ENCODE measurements around the gene TATDN3.

The TATDN3 gene

DNA sequence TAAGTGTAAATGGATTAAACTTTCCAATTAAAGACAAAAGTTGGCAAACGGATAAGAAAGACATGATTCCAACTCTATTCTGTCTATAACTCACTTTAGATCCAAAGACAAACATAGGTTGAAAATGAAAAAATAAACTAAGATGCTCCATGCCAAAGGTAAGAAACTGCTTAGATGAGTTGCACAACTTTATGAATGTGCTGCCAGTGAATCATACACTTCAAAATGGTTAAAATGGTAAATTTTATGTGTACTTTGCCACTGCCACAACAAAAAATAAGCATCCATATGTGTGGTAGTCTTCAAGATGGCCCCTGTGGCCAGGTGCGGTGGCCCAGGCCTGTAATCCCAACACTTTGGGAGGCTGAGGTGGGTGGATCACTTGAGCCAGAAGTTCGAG, 45.1 kb upstream of the TATDN3 start:
- Histone ChIP-seq H3K9ac (ENCODE audit: low read length) (no peak overlapping the region), H3K4me1 (ENCODE audit: low read length) (peaks cover 34% of the 10 kb centered on the region), H3K27me3 (ENCODE audit: low read depth, low read length) (no peaks in the 10 kb centered on the region), H3K79me2 (ENCODE audit: low read length) (peaks cover 52% of the 10 kb centered on the region), H4K20me1 (ENCODE audit: insufficient read depth, low read length) (peaks cover 5% of the 10 kb centered on the region; the same call in 1 of the 2 replicates), H3K27ac (ENCODE audit: low read length) (no peak overlapping the region), H3K9me3 (ENCODE audit: insufficient read depth, low read length) (no peaks in the 10 kb centered on the region), H3K4me3 (ENCODE audit: low read length) (no peak overlapping the region), H3K4me2 (ENCODE audit: low read length) (no peak overlapping the region), H2AFZ (ENCODE audit: low read depth, low read length) (no peak overlapping the region), H3K36me3 (replicated peaks; ENCODE audit: low read depth, low read length) (peaks cover 28% of the 10 kb centered on the region)
- no peak for TF ChIP-seq EZH2phosphoT487 (IDR thresholded peaks at IDR 0.05; ENCODE audit: low read depth)
- TF ChIP-seq, protein P1, sequence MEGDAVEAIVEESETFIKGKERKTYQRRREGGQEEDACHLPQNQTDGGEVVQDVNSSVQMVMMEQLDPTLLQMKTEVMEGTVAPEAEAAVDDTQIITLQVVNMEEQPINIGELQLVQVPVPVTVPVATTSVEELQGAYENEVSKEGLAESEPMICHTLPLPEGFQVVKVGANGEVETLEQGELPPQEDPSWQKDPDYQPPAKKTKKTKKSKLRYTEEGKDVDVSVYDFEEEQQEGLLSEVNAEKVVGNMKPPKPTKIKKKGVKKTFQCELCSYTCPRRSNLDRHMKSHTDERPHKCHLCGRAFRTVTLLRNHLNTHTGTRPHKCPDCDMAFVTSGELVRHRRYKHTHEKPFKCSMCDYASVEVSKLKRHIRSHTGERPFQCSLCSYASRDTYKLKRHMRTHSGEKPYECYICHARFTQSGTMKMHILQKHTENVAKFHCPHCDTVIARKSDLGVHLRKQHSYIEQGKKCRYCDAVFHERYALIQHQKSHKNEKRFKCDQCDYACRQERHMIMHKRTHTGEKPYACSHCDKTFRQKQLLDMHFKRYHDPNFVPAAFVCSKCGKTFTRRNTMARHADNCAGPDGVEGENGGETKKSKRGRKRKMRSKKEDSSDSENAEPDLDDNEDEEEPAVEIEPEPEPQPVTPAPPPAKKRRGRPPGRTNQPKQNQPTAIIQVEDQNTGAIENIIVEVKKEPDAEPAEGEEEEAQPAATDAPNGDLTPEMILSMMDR (IDR thresholded peaks at IDR 0.05; ENCODE audit: low read depth, low read length): no peak

DNA sequence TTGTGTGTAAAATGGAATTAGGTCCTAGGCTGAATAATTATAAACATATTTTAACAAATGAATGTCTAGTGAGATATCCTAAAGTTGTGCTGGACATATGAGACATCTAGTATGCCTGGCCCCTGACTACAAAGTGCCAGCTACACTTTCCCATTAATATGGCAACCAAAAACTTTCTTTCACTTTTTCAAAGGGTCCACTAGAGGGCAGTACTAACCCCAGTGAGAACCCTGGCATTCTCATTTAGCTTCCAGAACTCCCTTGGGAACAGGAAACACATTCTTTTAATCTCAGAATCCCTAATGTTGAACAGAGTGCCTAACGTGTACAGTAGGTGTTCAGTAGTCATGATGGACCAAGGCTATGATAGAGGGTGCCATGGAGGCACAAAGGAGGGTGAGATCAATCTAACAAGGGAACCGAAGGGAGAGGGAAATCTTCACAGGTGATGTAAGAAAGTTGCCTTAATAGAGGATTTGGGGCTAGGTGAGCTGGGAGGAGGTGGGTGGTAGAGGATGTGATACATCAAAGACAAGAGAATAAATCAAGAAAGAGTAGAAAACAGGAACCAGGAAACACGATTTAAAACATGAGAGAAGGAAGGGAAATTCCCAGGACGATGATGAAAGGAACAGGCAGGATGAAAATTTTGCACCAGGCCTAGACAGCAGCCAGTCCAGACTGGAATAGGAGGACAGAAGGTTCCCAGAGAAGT, 41.7 kb upstream of the TATDN3 start:
- Histone ChIP-seq H3K36me3 (replicated peaks; ENCODE audit: low read depth, low read length) (peaks cover 11% of the 10 kb centered on the region), H3K9me3 (ENCODE audit: insufficient read depth, low read length) (no peaks in the 10 kb centered on the region), H3K4me1 (ENCODE audit: low read length) (peaks cover 68% of the 10 kb centered on the region), H3K27ac (ENCODE audit: low read length) (peak overlapping the region; percentile 87), H4K20me1 (ENCODE audit: insufficient read depth, low read length) (peaks cover 9% of the 10 kb centered on the region; the same call in 1 of the 2 replicates), H3K79me2 (ENCODE audit: low read length) (peaks cover 47% of the 10 kb centered on the region), H3K27me3 (ENCODE audit: low read depth, low read length) (no peaks in the 10 kb centered on the region), H3K4me2 (ENCODE audit: low read length) (peak overlapping the region; percentile 90), H2AFZ (ENCODE audit: low read depth, low read length) (no peak overlapping the region), H3K9ac (ENCODE audit: low read length) (peak overlapping the region; percentile 61), H3K4me3 (ENCODE audit: low read length) (peak overlapping the region; percentile 59)
- TF ChIP-seq EZH2phosphoT487 (IDR thresholded peaks at IDR 0.05; ENCODE audit: low read depth): no peak
- TF ChIP-seq, protein P1 (IDR thresholded peaks at IDR 0.05; ENCODE audit: low read depth, low read length): peak; percentile 85

DNA sequence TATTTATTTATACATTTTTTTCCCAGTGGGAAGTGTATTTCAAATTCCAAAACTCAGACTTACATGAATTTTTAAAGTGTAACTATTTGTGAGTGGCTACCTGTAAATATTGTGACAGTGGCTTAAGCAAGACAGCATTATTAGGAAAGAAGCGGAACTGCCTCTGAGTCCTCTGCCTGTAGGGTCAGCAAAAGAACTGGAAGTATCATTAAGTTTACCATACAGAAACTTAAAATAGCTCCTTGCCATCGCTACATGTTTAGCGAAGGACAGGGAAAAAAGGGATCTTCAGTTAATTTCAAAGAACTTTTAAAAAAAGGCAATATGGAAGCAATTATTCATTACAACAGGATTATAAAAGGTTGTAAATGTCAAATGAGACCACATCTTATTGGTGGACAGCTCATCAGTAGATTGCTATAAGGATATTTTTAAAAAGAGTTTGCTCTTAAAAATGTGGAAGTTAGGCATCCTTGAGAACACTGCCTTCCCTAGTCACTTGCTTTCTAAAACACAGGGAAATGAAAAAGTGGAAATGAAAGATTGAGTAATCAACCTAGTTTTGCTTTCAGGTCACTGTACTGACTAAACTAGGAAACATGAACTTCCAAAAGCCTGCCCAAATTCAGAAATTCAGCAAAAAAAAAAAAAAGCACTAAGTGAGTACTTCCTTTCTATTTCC, 39.3 kb upstream of the TATDN3 start:
- Histone ChIP-seq H3K4me3 (ENCODE audit: low read length) (peak overlapping the region; percentile 70), H4K20me1 (ENCODE audit: insufficient read depth, low read length) (peaks cover 7% of the 10 kb centered on the region; the same call in 1 of the 2 replicates), H3K27me3 (ENCODE audit: low read depth, low read length) (no peaks in the 10 kb centered on the region), H3K9ac (ENCODE audit: low read length) (peak overlapping the region; percentile 59), H3K4me2 (ENCODE audit: low read length) (peak overlapping the region; percentile 94), H3K4me1 (ENCODE audit: low read length) (peaks cover 69% of the 10 kb centered on the region), H3K36me3 (replicated peaks; ENCODE audit: low read depth, low read length) (peaks cover 4% of the 10 kb centered on the region), H3K9me3 (ENCODE audit: insufficient read depth, low read length) (no peaks in the 10 kb centered on the region), H2AFZ (ENCODE audit: low read depth, low read length) (no peak overlapping the region), H3K27ac (ENCODE audit: low read length) (peak overlapping the region; percentile 90), H3K79me2 (ENCODE audit: low read length) (peaks cover 35% of the 10 kb centered on the region)
- no peak for TF ChIP-seq EZH2phosphoT487 (IDR thresholded peaks at IDR 0.05; ENCODE audit: low read depth)
- TF ChIP-seq, protein P1 (IDR thresholded peaks at IDR 0.05; ENCODE audit: low read depth, low read length): no peak

DNA sequence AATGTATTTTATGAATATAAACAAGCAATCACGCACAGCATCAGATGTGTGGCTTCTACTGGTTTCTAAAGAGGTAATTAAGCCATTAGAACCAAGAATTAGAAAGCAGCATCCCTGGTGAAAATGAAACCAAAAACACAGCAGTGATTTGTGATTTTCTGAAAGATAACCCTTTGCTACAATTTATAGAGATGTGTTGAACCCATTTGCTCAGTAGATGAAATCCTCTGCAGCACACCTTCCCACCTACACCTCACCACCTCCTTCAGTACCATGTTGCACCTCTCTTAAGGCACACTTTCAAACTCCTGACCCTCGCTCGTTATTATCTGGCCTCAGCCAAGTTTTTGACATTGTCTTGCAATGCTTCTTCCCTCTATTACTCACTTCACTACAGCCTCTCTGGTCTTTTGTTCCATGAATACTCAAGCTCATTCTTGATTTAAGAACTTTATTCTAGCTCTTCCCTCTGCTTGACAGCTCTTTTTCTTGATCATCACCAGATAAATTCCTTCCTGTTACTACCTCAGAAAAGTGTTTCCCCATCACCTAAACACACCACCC, 38.7 kb upstream of the TATDN3 start:
- H3K36me3 ChIP-seq (replicated peaks; ENCODE audit: low read depth, low read length): peaks cover 5% of the 10 kb centered on the region
- peaks cover 69% of the 10 kb centered on the region for H3K4me1 ChIP-seq (ENCODE audit: low read length)
- TF ChIP-seq, protein P1 (IDR thresholded peaks at IDR 0.05; ENCODE audit: low read depth, low read length): no peak
- TF ChIP-seq EZH2phosphoT487 (IDR thresholded peaks at IDR 0.05; ENCODE audit: low read depth): no peak
- H3K4me3 ChIP-seq (ENCODE audit: low read length): peak overlapping the region; percentile 70
- H2AFZ ChIP-seq (ENCODE audit: low read depth, low read length): no peak overlapping the region
- peak overlapping the region; percentile 90 for H3K27ac ChIP-seq (ENCODE audit: low read length)
- no peaks in the 10 kb centered on the region for H3K27me3 ChIP-seq (ENCODE audit: low read depth, low read length)
- H4K20me1 ChIP-seq (ENCODE audit: insufficient read depth, low read length): peaks cover 7% of the 10 kb centered on the region; the same call in 1 of the 2 replicates
- H3K9me3 ChIP-seq (ENCODE audit: insufficient read depth, low read length): no peaks in the 10 kb centered on the region
- peaks cover 37% of the 10 kb centered on the region for H3K79me2 ChIP-seq (ENCODE audit: low read length)
- H3K9ac ChIP-seq (ENCODE audit: low read length): peak overlapping the region; percentile 59
- peak overlapping the region; percentile 94 for H3K4me2 ChIP-seq (ENCODE audit: low read length)
